Neural cell (in vitro differentiated cells): ENCODE measurements around the gene CNTNAP2.

Source experiments
- EP300 ChIP-seq: fragments of 450-650 bp; conservative IDR thresholded peaks from 2 replicates; pipeline ENCODE4 v1.6.1; 2014; ENCODE audit warnings: antibody characterized with exemption, mild to moderate bottlenecking, moderate library complexity; ENCODE audit not compliant: poor library complexity, severe bottlenecking
- EZH2 ChIP-seq: fragments of 200-600, 300-800 bp; shearing (Covaris generic), sonication (generic); IDR thresholded peaks from 2 replicates; pipeline ENCODE4 v1.6.1; 2014; ENCODE audit warnings: antibody characterized with exemption, low read length, borderline replicate concordance, mild to moderate bottlenecking; ENCODE audit not compliant: insufficient read depth, poor library complexity, severe bottlenecking
- POLR2AphosphoS5 ChIP-seq: IDR thresholded peaks from 2 replicates; pipeline ENCODE4 v1.6.1; 2012
- RAD21 ChIP-seq: fragments of 450-650 bp; conservative IDR thresholded peaks from 2 replicates; pipeline ENCODE4 v1.6.1; 2014; ENCODE audit warnings: antibody characterized with exemption, mild to moderate bottlenecking, moderate library complexity
- REST ChIP-seq: IDR thresholded peaks from 2 replicates; pipeline ENCODE4 v1.6.1; 2012; ENCODE audit warnings: borderline replicate concordance
- SMC3 ChIP-seq: fragments of 450-650 bp; conservative IDR thresholded peaks from 2 replicates; pipeline ENCODE4 v1.6.1; 2014; ENCODE audit warnings: antibody characterized with exemption, mild to moderate bottlenecking, moderate library complexity; ENCODE audit not compliant: poor library complexity
- TF ChIP-seq, protein P1 (sequence below): fragments of 450-650 bp; IDR thresholded peaks from 2 replicates; pipeline ENCODE4 v1.5.1; 2014; ENCODE audit warnings: antibody characterized with exemption, mild to moderate bottlenecking, moderate library complexity; ENCODE audit not compliant: poor library complexity, severe bottlenecking

DNA sequence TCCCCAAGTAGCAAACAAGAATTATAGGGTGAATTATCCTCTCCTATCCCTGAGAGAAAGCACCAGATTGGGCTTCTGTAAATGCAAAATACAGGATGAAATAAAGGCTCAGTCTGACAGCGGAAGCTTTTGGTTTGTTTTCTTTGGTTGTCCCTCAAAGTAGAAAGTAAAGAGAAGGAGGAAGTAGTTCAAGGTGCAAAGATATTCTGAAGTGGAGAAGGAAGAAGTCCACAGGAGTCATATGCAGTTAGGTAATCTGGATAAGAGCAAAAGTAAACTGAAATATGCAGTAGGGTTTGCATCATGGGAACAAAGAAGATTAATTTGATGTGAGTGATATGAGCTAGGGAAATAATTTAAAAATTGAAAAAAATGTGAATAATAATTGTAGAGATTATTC lies 1071.9 kb downstream of the CNTNAP2 start:
- TF ChIP-seq, protein P1, sequence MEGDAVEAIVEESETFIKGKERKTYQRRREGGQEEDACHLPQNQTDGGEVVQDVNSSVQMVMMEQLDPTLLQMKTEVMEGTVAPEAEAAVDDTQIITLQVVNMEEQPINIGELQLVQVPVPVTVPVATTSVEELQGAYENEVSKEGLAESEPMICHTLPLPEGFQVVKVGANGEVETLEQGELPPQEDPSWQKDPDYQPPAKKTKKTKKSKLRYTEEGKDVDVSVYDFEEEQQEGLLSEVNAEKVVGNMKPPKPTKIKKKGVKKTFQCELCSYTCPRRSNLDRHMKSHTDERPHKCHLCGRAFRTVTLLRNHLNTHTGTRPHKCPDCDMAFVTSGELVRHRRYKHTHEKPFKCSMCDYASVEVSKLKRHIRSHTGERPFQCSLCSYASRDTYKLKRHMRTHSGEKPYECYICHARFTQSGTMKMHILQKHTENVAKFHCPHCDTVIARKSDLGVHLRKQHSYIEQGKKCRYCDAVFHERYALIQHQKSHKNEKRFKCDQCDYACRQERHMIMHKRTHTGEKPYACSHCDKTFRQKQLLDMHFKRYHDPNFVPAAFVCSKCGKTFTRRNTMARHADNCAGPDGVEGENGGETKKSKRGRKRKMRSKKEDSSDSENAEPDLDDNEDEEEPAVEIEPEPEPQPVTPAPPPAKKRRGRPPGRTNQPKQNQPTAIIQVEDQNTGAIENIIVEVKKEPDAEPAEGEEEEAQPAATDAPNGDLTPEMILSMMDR = no peak
- TF ChIP-seq SMC3 (no peak), RAD21 (no peak), EP300 (no peak), POLR2AphosphoS5 (no peak), EZH2 (no peak), REST (no peak)
